GM12873 (cell line): Measurements from ENCODE around the gene ZNF469.

Source experiments
- CTCF ChIP-seq: IDR thresholded peaks from 2 replicates; pipeline ENCODE4 v1.5.1; 2012; ENCODE audit warnings: low read depth, mild to moderate bottlenecking, moderate library complexity, low read length, control low read depth; ENCODE audit not compliant: insufficient read depth; ENCODE audit errors: missing control alignments

ZNF469 gene

GRCh38 chr16:88382491-88383400 is at the start of gene ZNF469:
TSS of gene ZNF469 (plus strand) at chr16:88382959. CDS start at chr16:88427471, 44,512 bp downstream.
- no peak for TF ChIP-seq CTCF

GRCh38 chr16:88333848-88334777 is 48.6 kb upstream of the ZNF469 start:
- no peak for TF ChIP-seq CTCF

GRCh38 chr16:88334778-88335720 is 47.7 kb upstream of the ZNF469 start:
- no peak for TF ChIP-seq CTCF

- TF ChIP-seq CTCF, result no peak
Observed at GRCh38 chr16:88337021-88337420, 45.7 kb upstream of the ZNF469 start.

GRCh38 chr16:88337538-88337937 is 45.2 kb upstream of the ZNF469 start:
- TF ChIP-seq CTCF, result no peak

GRCh38 chr16:88338111-88338510 is 44.6 kb upstream of the ZNF469 start:
- TF ChIP-seq CTCF, result no peak

- TF ChIP-seq CTCF, result no peak
Observed at GRCh38 chr16:88338896-88339295, 43.9 kb upstream of the ZNF469 start.
